Skeletal muscle tissue (tissue), 4 donors: ENCODE data around the gene MEIOB. TPM values are rescaled to one million over a fixed set of nuclear protein-coding genes. Genes with fewer than 3 reads are reported as not detected.

ENCODE experiments used
- H3K27ac ChIP-seq: one replicate; pipeline ENCODE4 v1.7.0; 2013; ENCODE audit warnings: mild to moderate bottlenecking, low read depth, low read length, inconsistent platforms
- H3K27me3 ChIP-seq, 3 donors: one replicate each; pipeline ENCODE4 v1.7.0; 2013; ENCODE audit warnings: low read length in 3 of 3; ENCODE audit not compliant: control insufficient read depth in 3 of 3, insufficient read depth in 3 of 3
- H3K36me3 ChIP-seq, 3 donors: one replicate each; pipeline ENCODE4 v1.7.0; 2013; ENCODE audit warnings: low read length in 3 of 3; ENCODE audit not compliant: control insufficient read depth in 3 of 3, insufficient read depth in 3 of 3
- H3K4me1 ChIP-seq, 3 donors: one replicate each; pipeline ENCODE4 v1.7.0; 2013; ENCODE audit warnings: low read length in 3 of 3, mild to moderate bottlenecking in 3 of 3; ENCODE audit not compliant: control insufficient read depth in 3 of 3, insufficient read depth in 3 of 3
- H3K4me3 ChIP-seq, 3 donors: one replicate each; pipeline ENCODE4 v1.7.0; 2013; ENCODE audit warnings: low read length in 3 of 3
- H3K9ac ChIP-seq, 3 donors: one replicate each; pipeline ENCODE4 v1.7.0; 2013; ENCODE audit warnings: low read length in 3 of 3, mild to moderate bottlenecking in 3 of 3, moderate library complexity in 2 of 3, low read depth in 1 of 3
- H3K9me3 ChIP-seq, 3 donors: one replicate each; pipeline ENCODE4 v1.7.0; 2013; ENCODE audit warnings: low read length in 3 of 3; ENCODE audit not compliant: control insufficient read depth in 3 of 3
- total RNA-seq: library from RNA; depleted of rRNA; stranded (reverse); fragments of >200 nt; gene quantifications from one replicate; pipeline ENCODE4 v1.2.3, GENCODE V29; 2014
- donor health status: Osteomylitis.

MEIOB gene
- total RNA-seq, 1 donor from 2014 or later: under 0.01 TPM

DNA sequence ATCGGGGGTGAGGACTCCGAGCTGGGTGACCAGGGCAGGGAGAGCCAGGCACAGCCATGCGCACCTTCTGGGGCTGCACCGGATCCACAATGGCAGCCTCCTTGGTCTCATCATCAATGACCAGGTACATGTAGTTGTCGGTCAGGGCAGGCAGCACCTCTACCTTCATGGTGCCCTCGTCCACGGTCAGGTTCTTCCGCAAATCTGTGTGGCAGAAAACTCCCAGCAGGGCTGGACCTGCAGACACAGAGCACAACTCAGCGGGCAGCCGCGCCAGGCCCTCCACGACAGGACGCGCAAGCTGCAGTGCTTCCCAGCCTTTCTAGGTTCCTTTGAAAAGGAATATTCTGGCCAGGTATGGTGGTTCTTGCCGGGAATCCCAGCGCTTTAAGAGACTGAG is 49.2 kb downstream of the MEIOB start:
- Histone ChIP-seq H3K4me3 (no peak overlapping the region), H3K27ac (no peak overlapping the region), H3K27me3 (no peaks in the 10 kb centered on the region), H3K36me3 (peaks cover 32 to 43% (median 35%) of the 10 kb centered on the region in 3 donors), H3K9me3 (no peaks in the 10 kb centered on the region), H3K4me1 (peaks cover 24 to 34% (median 26%) of the 10 kb centered on the region in 3 donors), H3K9ac (no peak overlapping the region)

DNA sequence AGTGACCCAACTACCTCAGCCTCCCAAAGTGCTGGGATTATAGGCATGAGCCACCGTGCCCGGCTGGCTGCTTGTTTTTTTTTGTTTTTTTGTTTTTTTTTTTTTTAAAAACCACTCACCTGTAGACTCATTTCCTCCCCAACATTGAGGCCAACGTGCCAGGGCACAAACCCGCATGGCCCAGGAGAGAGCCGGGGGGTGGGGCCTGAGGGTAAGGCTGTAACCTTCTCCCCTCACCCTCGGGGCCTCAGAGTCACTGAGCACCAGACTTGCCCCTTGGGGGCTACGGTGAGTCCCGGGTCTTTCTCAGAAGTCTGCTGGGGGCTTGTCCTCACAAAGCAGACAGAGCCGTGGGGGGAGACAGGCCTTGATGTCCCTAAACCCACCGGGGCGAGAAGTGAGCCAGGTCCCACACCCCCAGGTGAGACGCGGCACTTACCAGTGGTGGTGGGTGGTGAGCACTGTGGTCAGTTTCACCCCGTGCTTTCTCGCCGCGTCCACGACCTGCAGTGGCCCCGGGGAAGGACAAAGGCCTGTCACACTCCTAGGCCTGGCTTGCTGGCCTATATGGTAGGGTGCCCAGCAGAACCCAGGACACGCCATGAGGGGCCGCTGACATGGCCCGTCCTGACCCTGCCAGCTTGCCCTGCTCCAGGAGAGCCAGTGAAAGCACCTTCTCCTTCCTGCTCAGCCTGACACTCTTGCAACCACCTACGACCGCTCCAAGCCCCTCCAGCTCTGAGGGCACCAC is 49.9 kb downstream of the MEIOB start:
- Histone ChIP-seq H3K4me1 (peaks cover 18 to 26% (median 20%) of the 10 kb centered on the region in 3 donors), H3K36me3 (peaks cover 38 to 48% (median 39%) of the 10 kb centered on the region in 3 donors), H3K27me3 (no peaks in the 10 kb centered on the region), H3K9me3 (no peaks in the 10 kb centered on the region), H3K9ac (no peak overlapping the region), H3K4me3 (no peak overlapping the region), H3K27ac (no peak overlapping the region)

DNA sequence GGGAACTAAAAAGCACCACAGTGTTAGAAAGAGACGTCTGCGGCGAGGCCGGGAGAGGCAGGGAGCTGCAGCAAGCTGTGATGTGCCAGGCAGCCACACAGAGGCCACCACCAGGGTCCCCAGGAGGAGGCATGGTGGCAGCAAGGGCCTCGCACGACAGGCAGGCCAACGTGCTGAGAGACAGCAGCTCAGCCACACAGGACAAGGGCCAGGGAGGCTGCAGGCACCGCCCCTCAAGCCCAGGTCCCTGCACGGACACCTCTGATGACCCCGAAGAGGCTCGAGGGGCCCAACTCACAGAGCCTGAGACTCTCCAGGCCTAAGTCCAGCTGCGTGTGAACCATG is 51.0 kb downstream of the MEIOB start:
- H3K9ac ChIP-seq: no peak overlapping the region
- H3K9me3 ChIP-seq: no peaks in the 10 kb centered on the region
- no peaks in the 10 kb centered on the region for H3K27me3 ChIP-seq
- H3K4me3 ChIP-seq: no peak overlapping the region
- peaks cover 17 to 25% (median 20%) of the 10 kb centered on the region in 3 donors for H3K4me1 ChIP-seq
- no peak overlapping the region for H3K27ac ChIP-seq
- peaks cover 45 to 57% (median 47%) of the 10 kb centered on the region in 3 donors for H3K36me3 ChIP-seq

DNA sequence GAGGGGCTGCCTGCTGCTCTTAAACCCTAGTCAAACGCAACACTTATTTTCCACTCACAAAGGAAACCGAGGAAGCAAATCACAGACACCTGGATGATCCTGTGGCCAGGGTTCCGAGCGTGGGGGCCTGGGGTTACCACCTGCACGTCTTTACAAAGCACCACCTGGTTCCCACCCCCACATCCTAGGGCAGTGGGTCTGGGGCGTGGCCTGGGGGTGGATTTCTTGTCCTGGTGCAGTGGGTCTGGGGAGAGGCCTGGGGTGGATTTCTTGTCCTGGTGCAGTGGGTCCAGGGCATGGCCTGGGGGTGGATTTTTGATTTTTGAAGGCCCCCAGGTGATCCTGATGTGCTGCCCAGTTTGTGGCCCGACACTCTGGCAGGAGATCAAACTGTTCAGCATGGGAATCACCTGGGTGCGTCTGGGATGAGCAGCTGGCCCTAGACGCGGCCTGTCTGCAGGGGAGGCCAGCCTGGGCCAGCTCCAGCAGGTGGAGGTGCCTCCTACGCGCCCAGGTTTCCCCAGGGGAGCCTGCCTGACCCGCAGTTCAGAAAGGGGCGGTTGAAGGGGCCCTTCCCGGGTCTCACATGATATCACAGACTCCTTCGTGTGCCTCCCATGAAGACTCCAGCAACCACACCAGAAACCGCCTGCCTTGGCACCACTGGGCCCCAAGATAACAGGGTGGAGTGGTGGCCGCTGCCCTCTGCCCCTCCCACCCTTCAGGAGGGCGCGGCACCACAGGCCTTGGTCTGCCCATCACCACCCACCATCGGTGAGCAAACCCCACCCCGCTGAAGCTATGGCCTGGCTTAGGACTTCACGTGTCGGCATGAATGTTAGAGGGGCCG is 51.6 kb downstream of the MEIOB start:
- Histone ChIP-seq H3K27me3 (no peaks in the 10 kb centered on the region), H3K27ac (no peak overlapping the region), H3K9me3 (no peaks in the 10 kb centered on the region), H3K4me1 (peaks cover 11 to 19% (median 14%) of the 10 kb centered on the region in 3 donors), H3K4me3 (no peak overlapping the region), H3K9ac (no peak overlapping the region), H3K36me3 (peaks cover 47 to 57% (median 48%) of the 10 kb centered on the region in 3 donors)

DNA sequence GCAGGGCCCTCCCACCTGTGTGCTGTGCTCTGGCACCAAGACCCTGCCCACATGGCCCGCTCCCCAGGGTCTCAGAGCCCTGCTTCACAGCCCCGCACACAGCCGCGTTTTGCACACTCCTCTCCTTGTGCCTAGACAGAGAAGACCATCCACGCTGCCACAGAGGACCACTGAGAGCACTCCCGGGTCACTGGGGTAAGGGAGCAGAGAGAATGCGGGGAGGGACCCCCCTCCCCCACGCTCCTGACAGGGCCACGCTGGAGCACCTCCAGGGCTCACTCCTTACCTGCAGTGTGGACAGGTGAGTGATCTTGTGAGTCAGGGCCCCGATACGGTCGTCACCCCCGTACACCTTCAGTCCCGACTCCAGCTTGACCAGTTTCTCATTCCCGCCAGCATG is 52.4 kb downstream of the MEIOB start:
- Histone ChIP-seq H3K36me3 (peaks cover 51 to 57% (median 54%) of the 10 kb centered on the region in 3 donors), H3K9me3 (no peaks in the 10 kb centered on the region), H3K4me3 (no peak overlapping the region)

DNA sequence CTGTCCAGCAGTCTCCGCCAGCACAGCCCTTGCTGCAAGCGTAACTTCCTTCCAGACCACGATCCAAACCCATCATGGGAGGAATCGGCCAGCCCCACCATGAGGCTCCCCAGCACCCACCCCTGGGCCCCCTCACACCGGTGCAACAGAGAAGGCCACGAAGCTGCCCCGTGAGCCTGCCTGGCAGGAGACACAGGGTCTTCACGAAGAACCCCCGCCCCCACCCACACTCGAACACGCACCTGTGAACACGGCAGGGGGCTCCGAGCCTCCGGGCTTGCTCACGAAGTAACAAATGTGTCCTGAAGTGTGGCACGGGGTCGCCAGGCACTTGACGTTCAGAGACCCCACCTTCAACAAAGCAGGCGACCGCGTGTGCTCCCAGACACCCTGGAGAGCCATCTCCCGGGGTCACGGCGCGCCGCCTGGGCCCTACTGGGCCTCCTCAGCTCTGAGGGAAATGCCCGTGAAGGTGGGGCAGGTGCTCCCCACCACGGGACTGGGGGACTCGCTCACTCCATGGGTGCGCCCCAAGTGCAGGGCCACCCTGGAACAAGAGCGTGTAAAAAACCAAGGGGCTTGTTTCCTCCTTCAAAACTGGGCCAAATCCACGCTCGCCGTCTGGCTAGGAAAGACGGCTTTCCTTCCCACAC is 53.0 kb downstream of the MEIOB start:
- Histone ChIP-seq H3K9me3 (no peaks in the 10 kb centered on the region), H3K4me1 (peaks cover 3 to 7% (median 4%) of the 10 kb centered on the region in 3 donors), H3K4me3 (no peak overlapping the region), H3K36me3 (peaks cover 51 to 57% (median 54%) of the 10 kb centered on the region in 3 donors), H3K9ac (no peak overlapping the region), H3K27me3 (no peaks in the 10 kb centered on the region), H3K27ac (no peak overlapping the region)

More for the DNA sequence above, 52.4 kb downstream of the MEIOB start:
- H3K9ac ChIP-seq: no peak overlapping the region
- peaks cover 8 to 13% (median 9%) of the 10 kb centered on the region in 3 donors for H3K4me1 ChIP-seq
- H3K27ac ChIP-seq: no peak overlapping the region
- no peaks in the 10 kb centered on the region for H3K27me3 ChIP-seq

DNA sequence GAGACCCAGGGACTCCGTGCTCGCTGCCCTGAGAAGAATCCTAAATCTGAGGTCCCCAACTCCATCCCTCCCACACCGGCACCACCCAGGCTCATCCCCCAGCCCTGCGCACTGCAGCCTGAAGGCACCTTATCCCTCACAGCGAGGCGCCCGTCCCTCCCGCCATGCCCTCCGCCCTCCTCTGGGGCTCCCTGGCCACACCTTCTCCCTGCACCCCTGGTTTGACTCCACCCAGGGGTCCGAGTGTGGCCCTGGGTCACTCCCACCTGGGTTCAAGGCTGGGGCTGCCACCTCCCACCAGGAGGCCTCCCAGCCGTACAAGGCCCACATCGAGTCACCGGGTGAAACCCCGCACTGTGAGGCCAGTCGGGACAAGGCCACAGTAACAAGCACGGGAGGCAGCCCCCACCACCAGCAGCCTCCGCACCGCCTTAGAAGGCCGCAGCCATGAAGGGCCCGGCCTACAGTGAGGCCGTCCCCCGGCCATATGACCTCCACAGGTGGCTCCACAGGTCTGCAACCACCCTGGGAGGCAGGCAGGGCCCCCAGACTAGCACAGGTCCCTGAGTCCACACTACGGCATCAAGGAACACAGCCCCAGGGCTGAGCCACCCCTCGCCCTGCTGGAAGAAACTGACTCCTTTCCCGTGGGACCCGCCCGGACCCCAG is 53.6 kb downstream of the MEIOB start:
- no peak overlapping the region for H3K4me3 ChIP-seq
- H3K9ac ChIP-seq: no peak overlapping the region
- H3K27ac ChIP-seq: no peak overlapping the region
- peaks cover 0 to under 1% (median 0%) of the 10 kb centered on the region in 3 donors for H3K4me1 ChIP-seq
- no peaks in the 10 kb centered on the region for H3K27me3 ChIP-seq
- H3K36me3 ChIP-seq: peaks cover 51 to 60% (median 56%) of the 10 kb centered on the region in 3 donors
- no peaks in the 10 kb centered on the region for H3K9me3 ChIP-seq

DNA sequence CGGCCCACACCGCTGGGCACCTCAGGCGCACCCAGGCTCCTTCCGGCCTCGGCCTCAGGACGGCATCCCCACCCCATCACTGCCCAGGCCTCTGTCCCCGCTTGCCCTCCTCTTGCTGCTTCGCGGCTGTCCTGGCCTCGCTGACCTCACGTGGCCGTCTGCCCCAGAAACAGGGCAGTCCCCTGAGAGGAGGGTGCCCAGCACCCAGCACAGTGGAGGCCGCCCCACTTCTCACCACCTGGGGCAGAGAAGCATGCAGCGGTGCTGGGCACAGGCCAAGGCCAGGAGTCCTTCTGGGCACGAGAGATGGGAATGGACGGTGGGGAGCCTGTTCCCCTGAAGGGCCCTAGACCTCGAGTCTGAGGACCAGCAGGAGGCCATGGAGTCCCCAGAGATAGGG is 54.2 kb downstream of the MEIOB start:
- no peaks in the 10 kb centered on the region for H3K9me3 ChIP-seq
- no peaks in the 10 kb centered on the region for H3K4me1 ChIP-seq
- H3K36me3 ChIP-seq: peaks cover 48 to 61% (median 56%) of the 10 kb centered on the region in 3 donors
- no peak overlapping the region for H3K4me3 ChIP-seq
- H3K9ac ChIP-seq: no peak overlapping the region
- no peak overlapping the region for H3K27ac ChIP-seq
- H3K27me3 ChIP-seq: no peaks in the 10 kb centered on the region

DNA sequence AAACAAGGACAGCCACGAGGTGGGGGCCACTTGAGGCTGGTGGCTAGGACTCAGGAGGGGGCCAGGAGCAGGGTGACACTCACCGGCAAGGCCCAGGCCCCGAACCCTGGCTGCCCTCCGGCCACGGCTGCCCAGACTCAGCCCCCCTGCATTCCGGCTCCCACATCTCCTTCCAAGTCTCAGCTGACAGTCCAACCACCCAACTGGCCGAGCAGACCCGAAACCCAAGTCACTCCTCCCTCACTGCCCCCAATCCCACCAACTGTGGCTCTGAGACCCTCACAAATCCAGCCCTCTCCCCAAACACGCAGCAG is 54.7 kb downstream of the MEIOB start:
- Histone ChIP-seq H3K9ac (no peak overlapping the region), H3K4me1 (no peaks in the 10 kb centered on the region), H3K9me3 (no peaks in the 10 kb centered on the region), H3K36me3 (peaks cover 44 to 56% (median 51%) of the 10 kb centered on the region in 3 donors), H3K27ac (no peak overlapping the region), H3K4me3 (no peak overlapping the region), H3K27me3 (no peaks in the 10 kb centered on the region)
